Measurements from ENCODE around the gene SEC14L1. TPM values are rescaled to one million over a fixed set of nuclear protein-coding genes. Genes with fewer than 3 reads are reported as not detected.

Gene SEC14L1
- total and polyA plus RNA-seq, 2 experiments from 2014 or later = 52.9 to 71.4 TPM

DNA sequence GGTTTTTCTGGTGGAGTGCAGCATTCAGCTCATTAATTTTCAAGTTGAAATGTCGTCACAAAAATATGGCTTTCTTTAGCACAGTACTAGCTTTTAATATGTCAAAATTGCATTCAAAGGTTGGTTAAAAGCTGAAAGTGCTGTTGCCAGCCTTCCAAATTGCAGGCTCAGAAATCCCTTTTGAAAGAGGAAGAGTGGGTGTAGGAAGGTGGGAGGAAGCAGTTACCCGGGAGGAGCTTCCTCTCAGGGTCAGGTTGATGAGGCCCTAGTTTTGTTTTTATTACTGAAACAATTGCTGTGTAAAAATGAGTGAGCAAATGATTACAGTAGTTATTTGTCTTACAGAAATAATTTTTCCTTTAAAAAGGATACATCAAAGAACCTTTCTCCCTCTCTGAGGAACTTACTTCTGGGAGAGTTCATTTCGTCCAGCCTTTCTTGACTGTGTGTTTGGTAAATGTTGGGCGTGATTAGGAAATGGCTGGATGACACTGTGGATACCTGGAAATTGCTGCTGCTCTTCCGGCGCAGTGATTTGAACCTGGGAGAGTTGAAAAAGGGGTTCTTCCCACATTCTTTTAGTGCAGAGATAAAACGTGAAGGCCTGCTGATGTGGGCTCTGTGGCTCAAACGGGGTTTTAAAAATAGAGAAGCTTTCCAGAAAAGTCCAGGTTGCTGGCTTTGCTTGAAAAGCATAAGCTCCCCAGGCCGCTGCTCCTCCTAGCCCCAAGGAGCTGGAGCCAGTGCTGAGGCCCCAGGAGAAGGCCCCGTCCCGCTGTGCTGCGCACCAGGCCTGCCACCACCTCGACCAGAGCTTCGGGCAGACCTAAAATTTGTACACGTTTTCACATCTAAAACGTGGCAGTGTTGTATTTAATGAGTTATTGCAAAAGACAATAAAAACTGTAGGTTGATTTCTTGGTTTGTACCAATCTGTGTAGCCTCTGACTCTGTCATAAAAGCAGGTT lies 41.7 kb downstream of the SEC14L1 start:
- no peaks in the 10 kb centered on the region for H3K9me2 ChIP-seq (replicated peaks; ENCODE audit: insufficient read depth)
- no peaks in the 10 kb centered on the region for H3K36me3 ChIP-seq (replicated peaks; ENCODE audit: insufficient read depth, low read depth)
- TF ChIP-seq EZH2 (IDR thresholded peaks at IDR 0.05; ENCODE audit: borderline replicate concordance) = no peak
- H3K9me3 ChIP-seq (ENCODE audit: low read depth) = no peaks in the 10 kb centered on the region
- H3K27me3 ChIP-seq = no peaks in the 10 kb centered on the region
- no peak overlapping the region for H3K4me2 ChIP-seq
- no peak overlapping the region for H3K4me3 ChIP-seq
- H2AFZ ChIP-seq = no peak overlapping the region
- peaks cover 7% of the 10 kb centered on the region for H4K20me1 ChIP-seq (ENCODE audit: insufficient read depth, poor library complexity, severe bottlenecking)
- H3K4me1 ChIP-seq (ENCODE audit: insufficient read depth) = peaks cover 23% of the 10 kb centered on the region
- no peak for DNase-seq (ENCODE audit: low spot score)
- peaks cover 96% of the 10 kb centered on the region for H3K79me2 ChIP-seq
- H3K27ac ChIP-seq = peak overlapping the region; percentile 6
- 72% methylated on average over 16 of the region's 16 CpGs for WGBS (ENCODE audit: low lambda C conversion rate, missing lambda C conversion rate)

DNA sequence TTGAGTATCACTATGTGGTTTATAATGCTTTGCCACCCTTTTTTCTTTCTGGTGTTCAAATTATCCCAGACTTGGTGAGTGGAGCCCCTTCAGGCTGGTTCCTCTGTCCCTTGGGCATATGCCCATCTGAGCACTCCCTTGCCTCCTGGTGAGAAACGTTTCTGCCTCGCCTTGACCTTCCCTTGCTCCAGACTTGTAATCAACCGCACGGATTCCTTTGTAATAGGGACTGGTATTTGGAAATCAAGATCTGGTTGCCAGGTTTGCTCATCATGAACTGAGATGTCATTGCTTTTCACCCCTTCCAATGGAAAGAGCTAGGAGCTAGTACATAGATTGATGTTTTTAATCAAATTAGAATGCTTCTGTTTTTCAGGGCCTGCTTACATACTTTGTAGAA lies 43.7 kb downstream of the SEC14L1 start:
- H3K4me1 ChIP-seq (ENCODE audit: insufficient read depth) = peaks cover 21% of the 10 kb centered on the region
- H3K4me3 ChIP-seq = no peak overlapping the region
- no peaks in the 10 kb centered on the region for H3K9me3 ChIP-seq (ENCODE audit: low read depth)
- 86% methylated on average over 4 of the region's 4 CpGs for WGBS (ENCODE audit: low lambda C conversion rate, missing lambda C conversion rate)
- no peak for TF ChIP-seq EZH2 (IDR thresholded peaks at IDR 0.05; ENCODE audit: borderline replicate concordance)
- TF ChIP-seq EZH2phosphoT487 (IDR thresholded peaks at IDR 0.05; ENCODE audit: low read depth, severe bottlenecking, unreplicated experiment) = no peak
- TF ChIP-seq, protein P1, sequence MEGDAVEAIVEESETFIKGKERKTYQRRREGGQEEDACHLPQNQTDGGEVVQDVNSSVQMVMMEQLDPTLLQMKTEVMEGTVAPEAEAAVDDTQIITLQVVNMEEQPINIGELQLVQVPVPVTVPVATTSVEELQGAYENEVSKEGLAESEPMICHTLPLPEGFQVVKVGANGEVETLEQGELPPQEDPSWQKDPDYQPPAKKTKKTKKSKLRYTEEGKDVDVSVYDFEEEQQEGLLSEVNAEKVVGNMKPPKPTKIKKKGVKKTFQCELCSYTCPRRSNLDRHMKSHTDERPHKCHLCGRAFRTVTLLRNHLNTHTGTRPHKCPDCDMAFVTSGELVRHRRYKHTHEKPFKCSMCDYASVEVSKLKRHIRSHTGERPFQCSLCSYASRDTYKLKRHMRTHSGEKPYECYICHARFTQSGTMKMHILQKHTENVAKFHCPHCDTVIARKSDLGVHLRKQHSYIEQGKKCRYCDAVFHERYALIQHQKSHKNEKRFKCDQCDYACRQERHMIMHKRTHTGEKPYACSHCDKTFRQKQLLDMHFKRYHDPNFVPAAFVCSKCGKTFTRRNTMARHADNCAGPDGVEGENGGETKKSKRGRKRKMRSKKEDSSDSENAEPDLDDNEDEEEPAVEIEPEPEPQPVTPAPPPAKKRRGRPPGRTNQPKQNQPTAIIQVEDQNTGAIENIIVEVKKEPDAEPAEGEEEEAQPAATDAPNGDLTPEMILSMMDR (IDR thresholded peaks at IDR 0.05; ENCODE audit: poor library complexity) = no peak
- H3K36me3 ChIP-seq (replicated peaks; ENCODE audit: insufficient read depth, low read depth) = no peaks in the 10 kb centered on the region
- no peak overlapping the region for H3K4me2 ChIP-seq
- peaks cover 100% of the 10 kb centered on the region for H3K79me2 ChIP-seq
- H3K27ac ChIP-seq = no peak overlapping the region
- H2AFZ ChIP-seq = no peak overlapping the region
- DNase-seq (ENCODE audit: low spot score) = no peak
- H4K20me1 ChIP-seq (ENCODE audit: insufficient read depth, poor library complexity, severe bottlenecking) = peaks cover 10% of the 10 kb centered on the region
- no peaks in the 10 kb centered on the region for H3K27me3 ChIP-seq
- no peaks in the 10 kb centered on the region for H3K9me2 ChIP-seq (replicated peaks; ENCODE audit: insufficient read depth)

DNA sequence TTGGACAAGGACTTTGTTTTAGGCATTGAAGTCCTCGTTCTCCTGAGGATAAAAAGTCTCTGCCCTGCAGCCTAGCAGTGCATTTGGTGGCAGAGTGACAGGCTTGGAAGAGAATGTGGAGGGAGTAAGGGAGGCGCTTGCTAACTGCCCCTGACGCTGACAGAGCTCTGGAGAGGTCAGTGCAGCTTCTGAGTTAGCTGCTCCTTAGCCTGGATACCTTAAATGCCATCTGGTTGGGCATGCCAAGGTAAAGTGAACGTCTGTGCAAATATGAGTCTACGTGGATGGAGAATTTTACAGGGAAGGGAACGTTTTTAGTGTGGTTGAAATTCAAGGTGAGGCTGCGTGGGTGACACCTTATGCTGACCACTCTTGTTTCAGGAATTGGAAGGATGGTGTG lies 44.4 kb downstream of the SEC14L1 start:
- H3K9me2 ChIP-seq (replicated peaks; ENCODE audit: insufficient read depth) = no peaks in the 10 kb centered on the region
- H3K4me3 ChIP-seq = no peak overlapping the region
- H3K4me2 ChIP-seq = no peak overlapping the region
- H3K27me3 ChIP-seq = no peaks in the 10 kb centered on the region
- no peak for DNase-seq (ENCODE audit: low spot score)
- H4K20me1 ChIP-seq (ENCODE audit: insufficient read depth, poor library complexity, severe bottlenecking) = peaks cover 10% of the 10 kb centered on the region
- H3K79me2 ChIP-seq = peaks cover 100% of the 10 kb centered on the region
- peaks cover 21% of the 10 kb centered on the region for H3K4me1 ChIP-seq (ENCODE audit: insufficient read depth)
- H3K36me3 ChIP-seq (replicated peaks; ENCODE audit: insufficient read depth, low read depth) = no peaks in the 10 kb centered on the region
- H3K9me3 ChIP-seq (ENCODE audit: low read depth) = no peaks in the 10 kb centered on the region
- no peak for TF ChIP-seq EZH2 (IDR thresholded peaks at IDR 0.05; ENCODE audit: borderline replicate concordance)
- TF ChIP-seq EZH2phosphoT487 (IDR thresholded peaks at IDR 0.05; ENCODE audit: low read depth, severe bottlenecking, unreplicated experiment) = no peak
- TF ChIP-seq, protein P1 (IDR thresholded peaks at IDR 0.05; ENCODE audit: poor library complexity) = no peak
- 65% methylated on average over 7 of the region's 7 CpGs for WGBS (ENCODE audit: low lambda C conversion rate, missing lambda C conversion rate)
- H3K27ac ChIP-seq = no peak overlapping the region
- no peak overlapping the region for H2AFZ ChIP-seq

DNA sequence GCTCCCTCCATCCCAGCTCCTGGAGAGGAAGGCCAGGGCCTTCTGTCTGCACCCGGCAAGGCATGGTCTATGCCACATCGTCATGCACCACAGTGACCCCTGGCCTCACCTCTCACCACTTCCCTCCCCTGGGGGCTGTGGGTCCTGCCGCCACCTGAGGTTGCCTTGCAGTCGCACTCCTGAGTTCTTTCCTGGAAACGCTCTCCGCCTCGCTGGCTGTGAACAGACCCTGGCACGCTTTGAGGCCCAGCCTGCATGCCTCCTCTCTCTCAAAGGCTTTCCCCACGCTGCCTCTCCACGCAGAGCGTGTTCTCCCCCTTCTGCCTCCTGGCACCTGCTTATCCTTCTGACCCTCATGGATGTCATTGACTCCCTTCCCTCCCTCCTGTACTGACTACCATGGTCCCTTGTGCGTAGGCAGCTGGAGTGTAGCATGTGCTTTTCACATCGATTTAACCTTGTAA lies 45.4 kb downstream of the SEC14L1 start:
- Histone ChIP-seq H3K36me3 (replicated peaks; ENCODE audit: insufficient read depth, low read depth) (no peaks in the 10 kb centered on the region), H3K9me2 (replicated peaks; ENCODE audit: insufficient read depth) (no peaks in the 10 kb centered on the region), H4K20me1 (ENCODE audit: insufficient read depth, poor library complexity, severe bottlenecking) (peaks cover 10% of the 10 kb centered on the region), H3K4me1 (ENCODE audit: insufficient read depth) (peaks cover 21% of the 10 kb centered on the region), H3K79me2 (peaks cover 97% of the 10 kb centered on the region), H3K4me3 (no peak overlapping the region), H3K27me3 (no peaks in the 10 kb centered on the region), H3K9me3 (ENCODE audit: low read depth) (no peaks in the 10 kb centered on the region), H3K27ac (no peak overlapping the region), H3K4me2 (no peak overlapping the region), H2AFZ (no peak overlapping the region)
- no peak for DNase-seq (ENCODE audit: low spot score)
- 80% methylated on average over 13 of the region's 13 CpGs for WGBS (ENCODE audit: low lambda C conversion rate, missing lambda C conversion rate)
- no peak for TF ChIP-seq EZH2phosphoT487 (IDR thresholded peaks at IDR 0.05; ENCODE audit: low read depth, severe bottlenecking, unreplicated experiment)
- TF ChIP-seq EZH2 (IDR thresholded peaks at IDR 0.05; ENCODE audit: borderline replicate concordance) = no peak
- TF ChIP-seq, protein P1 (IDR thresholded peaks at IDR 0.05; ENCODE audit: poor library complexity) = no peak

Data from hepatocyte (in vitro differentiated cells).